Hepatocyte (in vitro differentiated cells): ENCODE data around the gene RNF111. TPM values are rescaled to one million over a fixed set of nuclear protein-coding genes. Genes with fewer than 3 reads are reported as not detected.
"Not testable (repeated sequence)": the region's sequence is repeated elsewhere in the genome, so short reads cannot be mapped to it uniquely, and the experiment has no call there.

Source experiments
- DNase-seq: peaks from one replicate; pipeline ENCODE4 v3.0.0-alpha.2; 2016; ENCODE audit warnings: low spot score
- H2AFZ ChIP-seq: fragments of 200-600 bp; sonication (generic); 2 replicates; pipeline ENCODE4 v1.6.0; 2016; ENCODE audit warnings: antibody characterized with exemption, mild to moderate bottlenecking
- H3K27ac ChIP-seq: fragments of 200-600 bp; sonication (generic); 2 replicates; pipeline ENCODE4 v1.5.1; 2016; ENCODE audit warnings: mild to moderate bottlenecking
- H3K27me3 ChIP-seq: fragments of 200-600 bp; sonication (generic); 2 replicates; pipeline ENCODE4 v1.6.1; 2016
- H3K36me3 ChIP-seq: fragments of 200-600 bp; sonication (generic); replicated peaks from 2 replicates; pipeline ENCODE4 v1.5.1; 2016; ENCODE audit warnings: low read depth; ENCODE audit not compliant: insufficient read depth
- H3K4me1 ChIP-seq: fragments of 200-600 bp; sonication (generic); 2 replicates; pipeline ENCODE4 v1.5.1; 2016; ENCODE audit warnings: mild to moderate bottlenecking, moderate library complexity; ENCODE audit not compliant: insufficient read depth
- H3K4me2 ChIP-seq: fragments of 200-600 bp; sonication (generic); 2 replicates; pipeline ENCODE4 v1.6.0; 2016
- H3K4me3 ChIP-seq: fragments of 200-600 bp; sonication (generic); 2 replicates; pipeline ENCODE4 v1.5.1; 2016; ENCODE audit warnings: mild to moderate bottlenecking
- H3K79me2 ChIP-seq: fragments of 200-600 bp; sonication (generic); 2 replicates; pipeline ENCODE4 v1.6.0; 2017; ENCODE audit warnings: mild to moderate bottlenecking
- H3K9me2 ChIP-seq: fragments of 200-600 bp; sonication (generic); replicated peaks from 2 replicates; pipeline ENCODE4 v1.6.0; 2017; ENCODE audit warnings: mild to moderate bottlenecking; ENCODE audit not compliant: insufficient read depth
- H3K9me3 ChIP-seq: fragments of 200-600 bp; sonication (generic); 2 replicates; pipeline ENCODE4 v1.5.1; 2016; ENCODE audit warnings: low read depth, mild to moderate bottlenecking
- H4K20me1 ChIP-seq: fragments of 200-600 bp; sonication (generic); 2 replicates; pipeline ENCODE4 v1.6.0; 2016; ENCODE audit warnings: mild to moderate bottlenecking; ENCODE audit not compliant: insufficient read depth, poor library complexity, severe bottlenecking
- EZH2 ChIP-seq: fragments of 200-600 bp; sonication (generic); IDR thresholded peaks from 2 replicates; pipeline ENCODE4 v1.6.1; 2016; ENCODE audit warnings: antibody characterized with exemption, mild to moderate bottlenecking, borderline replicate concordance
- EZH2phosphoT487 ChIP-seq: fragments of 200-600 bp; sonication (generic); IDR thresholded peaks from one replicate; pipeline ENCODE4 v1.6.1; 2018; ENCODE audit warnings: antibody characterized with exemption, mild to moderate bottlenecking, low read depth, moderate library complexity; ENCODE audit not compliant: unreplicated experiment, severe bottlenecking
- WGBS: methylation state at CpG from one replicate; pipeline ENCODE4 v1.1.6; 2016; ENCODE audit warnings: low lambda C conversion rate; ENCODE audit errors: missing lambda C conversion rate; 5-methylcytosine and 5-hydroxymethylcytosine counted together
- polyA plus RNA-seq: library from polyadenylated mRNA; unstranded; fragments of >200 nt; fragmentation: Nextera tagmentation; extraction: Ambion mirVana; gene quantifications from 2 replicates; pipeline ENCODE4 v1.2.1, GENCODE V29; 2016
- total RNA-seq: library from RNA; depleted of rRNA; stranded (reverse); fragments of >200 nt; gene quantifications from 2 replicates; pipeline ENCODE4 v1.2.3, GENCODE V29; 2014
- TF ChIP-seq, protein P1 (sequence below): fragments of 200-600 bp; sonication (generic); IDR thresholded peaks from 2 replicates; pipeline ENCODE4 v1.5.1; 2016; ENCODE audit warnings: antibody characterized with exemption, mild to moderate bottlenecking; ENCODE audit not compliant: poor library complexity

Gene RNF111
- total and polyA plus RNA-seq, 2 experiments from 2014 or later, result 11.3 to 22.1 TPM

DNA sequence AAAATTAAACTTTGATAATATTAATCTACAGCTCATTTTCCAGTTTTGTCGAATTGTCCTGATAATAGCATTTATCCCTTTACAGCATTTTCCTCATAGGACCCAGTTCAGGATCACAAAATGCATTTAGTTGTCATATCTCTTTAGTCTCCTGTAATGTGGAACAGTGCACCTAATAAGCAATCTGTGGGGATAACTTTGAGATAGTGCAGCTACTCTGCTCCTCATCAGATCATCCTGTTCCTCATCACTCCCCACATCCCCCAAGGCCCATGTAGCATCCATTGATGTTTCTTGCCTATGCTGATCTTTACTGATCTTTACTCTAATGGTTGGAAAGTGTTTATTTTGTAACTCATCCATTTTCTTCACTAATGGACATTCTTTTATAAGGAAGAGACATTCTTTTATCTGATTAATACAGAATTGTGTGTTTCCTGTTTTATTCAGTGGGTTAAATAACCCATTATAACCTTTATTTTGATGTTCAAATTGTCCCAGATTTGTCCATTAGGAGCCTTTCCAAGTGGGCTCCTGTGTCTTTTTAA lies 7.5 kb downstream of the RNF111 start:
- H3K27me3 ChIP-seq, result no peaks in the 10 kb centered on the region
- H3K4me3 ChIP-seq, result no peak overlapping the region
- no peak overlapping the region for H2AFZ ChIP-seq
- TF ChIP-seq EZH2 (no peak), EZH2phosphoT487 (no peak)
- TF ChIP-seq, protein P1, sequence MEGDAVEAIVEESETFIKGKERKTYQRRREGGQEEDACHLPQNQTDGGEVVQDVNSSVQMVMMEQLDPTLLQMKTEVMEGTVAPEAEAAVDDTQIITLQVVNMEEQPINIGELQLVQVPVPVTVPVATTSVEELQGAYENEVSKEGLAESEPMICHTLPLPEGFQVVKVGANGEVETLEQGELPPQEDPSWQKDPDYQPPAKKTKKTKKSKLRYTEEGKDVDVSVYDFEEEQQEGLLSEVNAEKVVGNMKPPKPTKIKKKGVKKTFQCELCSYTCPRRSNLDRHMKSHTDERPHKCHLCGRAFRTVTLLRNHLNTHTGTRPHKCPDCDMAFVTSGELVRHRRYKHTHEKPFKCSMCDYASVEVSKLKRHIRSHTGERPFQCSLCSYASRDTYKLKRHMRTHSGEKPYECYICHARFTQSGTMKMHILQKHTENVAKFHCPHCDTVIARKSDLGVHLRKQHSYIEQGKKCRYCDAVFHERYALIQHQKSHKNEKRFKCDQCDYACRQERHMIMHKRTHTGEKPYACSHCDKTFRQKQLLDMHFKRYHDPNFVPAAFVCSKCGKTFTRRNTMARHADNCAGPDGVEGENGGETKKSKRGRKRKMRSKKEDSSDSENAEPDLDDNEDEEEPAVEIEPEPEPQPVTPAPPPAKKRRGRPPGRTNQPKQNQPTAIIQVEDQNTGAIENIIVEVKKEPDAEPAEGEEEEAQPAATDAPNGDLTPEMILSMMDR, result no peak
- H3K4me2 ChIP-seq, result no peak overlapping the region
- no peak overlapping the region for H3K27ac ChIP-seq
- H3K9me3 ChIP-seq, result no peaks in the 10 kb centered on the region
- H3K36me3 ChIP-seq, result no peaks in the 10 kb centered on the region
- no peak for DNase-seq
- H3K79me2 ChIP-seq, result peaks cover 99% of the 10 kb centered on the region
- H4K20me1 ChIP-seq, result peaks cover 76% of the 10 kb centered on the region
- H3K9me2 ChIP-seq, result no peaks in the 10 kb centered on the region
- WGBS, result 83% methylated on average over 1 of the region's 1 CpG
- H3K4me1 ChIP-seq, result peaks cover 2% of the 10 kb centered on the region

DNA sequence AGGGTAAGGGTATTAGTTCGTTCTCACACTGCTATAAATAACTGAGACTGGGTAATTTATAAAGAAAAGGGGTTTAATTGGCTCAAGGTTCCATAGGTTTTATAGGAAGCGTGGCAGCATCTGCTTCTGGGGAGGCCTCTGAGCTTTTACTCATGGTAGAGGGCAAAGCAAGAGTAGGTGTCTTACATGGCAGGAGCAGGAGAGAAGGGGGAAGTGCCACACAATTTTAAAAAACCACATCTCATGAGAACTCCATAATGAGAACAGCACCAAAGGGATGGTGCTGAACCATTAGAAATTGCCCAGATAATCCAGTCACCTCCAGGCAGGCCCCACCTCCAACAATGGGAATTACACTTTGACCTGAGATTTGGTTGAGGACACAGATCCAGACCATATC lies 12.2 kb downstream of the RNF111 start:
- Histone ChIP-seq H3K9me3 (no peaks in the 10 kb centered on the region), H3K79me2 (peaks cover 100% of the 10 kb centered on the region), H3K27ac (no peak overlapping the region), H4K20me1 (peaks cover 73% of the 10 kb centered on the region), H3K36me3 (no peaks in the 10 kb centered on the region), H3K4me2 (no peak overlapping the region), H3K4me3 (no peak overlapping the region), H2AFZ (no peak overlapping the region), H3K4me1 (no peaks in the 10 kb centered on the region), H3K27me3 (no peaks in the 10 kb centered on the region), H3K9me2 (no peaks in the 10 kb centered on the region)
- 97% methylated on average over 2 of the region's 2 CpGs for WGBS
- no peak for DNase-seq
- TF ChIP-seq EZH2 (no peak), EZH2phosphoT487 (no peak)
- TF ChIP-seq, protein P1, result no peak

DNA sequence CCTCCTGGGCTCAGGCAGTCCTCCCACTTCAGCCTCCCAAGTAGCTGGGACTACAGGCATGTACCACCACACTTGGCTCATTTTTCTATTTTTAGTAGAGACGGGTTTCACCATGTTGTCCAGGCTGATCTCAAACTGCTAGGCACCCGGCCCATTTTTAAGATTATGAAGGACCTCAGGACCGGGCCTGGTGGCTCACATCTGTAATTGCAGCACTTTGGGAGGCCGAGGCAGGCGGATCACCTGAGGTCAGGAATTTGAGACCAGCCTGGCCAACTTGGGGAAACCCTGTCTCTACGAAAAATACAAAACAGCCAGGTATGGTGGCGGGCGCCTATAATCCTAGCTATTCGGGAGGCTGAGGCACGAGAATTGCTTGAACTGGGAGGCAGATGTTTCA lies 12.8 kb downstream of the RNF111 start:
- WGBS, result 97% methylated on average over 10 of the region's 10 CpGs
- H3K4me1 ChIP-seq, H3K9me2 ChIP-seq, H3K4me2 ChIP-seq, H3K27ac ChIP-seq, DNase-seq, H3K9me3 ChIP-seq, H3K4me3 ChIP-seq, H3K27me3 ChIP-seq, H2AFZ ChIP-seq, H3K36me3 ChIP-seq: not testable (repeated sequence)
- Histone ChIP-seq H4K20me1 (peaks cover 68% of the 10 kb centered on the region), H3K79me2 (peaks cover 100% of the 10 kb centered on the region)

DNA sequence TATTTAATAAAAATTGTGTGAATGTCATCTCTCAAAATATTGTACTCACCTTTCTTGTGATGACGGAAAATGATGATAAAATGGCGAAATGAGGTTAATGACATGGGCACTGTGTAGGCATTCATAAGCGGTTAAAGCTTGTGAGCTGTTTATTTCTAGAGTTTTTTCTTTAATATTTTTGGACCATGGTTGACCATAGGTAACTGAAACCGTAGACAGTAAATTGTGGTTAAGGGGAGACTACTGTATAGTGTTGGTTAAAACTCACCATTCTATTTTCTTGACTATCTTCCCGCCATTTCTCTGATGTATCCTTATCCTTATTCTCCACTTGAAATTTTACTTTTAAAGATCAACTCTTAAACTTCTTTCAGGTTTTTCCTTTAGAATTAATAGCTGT lies 14.5 kb downstream of the RNF111 start:
- H3K4me2 ChIP-seq, result no peak overlapping the region
- peaks cover 60% of the 10 kb centered on the region for H4K20me1 ChIP-seq
- no peaks in the 10 kb centered on the region for H3K9me3 ChIP-seq

More for the DNA sequence above, 14.5 kb downstream of the RNF111 start:
- H2AFZ ChIP-seq, result no peak overlapping the region
- H3K79me2 ChIP-seq, result peaks cover 100% of the 10 kb centered on the region
- no peaks in the 10 kb centered on the region for H3K9me2 ChIP-seq
- H3K4me3 ChIP-seq, result no peak overlapping the region
- no peaks in the 10 kb centered on the region for H3K27me3 ChIP-seq
- H3K27ac ChIP-seq, result no peak overlapping the region
- no peaks in the 10 kb centered on the region for H3K36me3 ChIP-seq
- over 99% methylated on average over 5 of the region's 5 CpGs for WGBS
- H3K4me1 ChIP-seq, result no peaks in the 10 kb centered on the region
- TF ChIP-seq, protein P1, result no peak
- no peak for TF ChIP-seq EZH2phosphoT487
- no peak for TF ChIP-seq EZH2
- DNase-seq, result no peak
